ENCODE data around the gene AGPAT1.

DNA sequence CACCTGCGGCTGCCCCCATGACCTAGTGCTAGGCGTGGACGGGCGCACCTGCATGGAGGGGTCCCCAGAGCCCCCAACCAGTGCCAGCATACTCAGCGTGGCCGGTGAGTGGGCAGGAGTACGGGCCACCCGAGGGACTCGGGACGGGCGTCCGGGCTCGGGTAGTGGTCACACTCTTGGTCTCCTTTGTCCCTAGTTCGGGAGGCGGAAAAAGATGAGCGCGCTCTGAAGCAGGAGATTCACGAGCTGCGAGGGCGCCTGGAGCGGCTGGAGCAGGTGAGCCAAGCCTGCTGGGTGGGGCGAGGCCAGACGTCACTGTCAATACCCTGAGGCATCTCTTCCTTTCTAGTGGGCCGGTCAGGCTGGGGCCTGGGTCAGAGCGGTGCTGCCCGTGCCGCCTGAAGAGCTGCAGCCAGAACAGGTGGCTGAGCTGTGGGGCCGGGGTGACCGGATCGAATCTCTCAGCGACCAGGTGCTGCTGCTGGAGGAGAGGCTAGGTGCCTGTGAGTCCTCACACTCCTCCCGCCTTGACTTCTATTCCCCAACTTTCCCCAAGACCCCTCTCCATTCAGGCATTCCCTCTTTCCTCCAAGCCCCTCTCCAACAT is 8.6 kb downstream of the AGPAT1 start:
- TF ChIP-seq TP53 (CRISPR knock-in tag; IDR thresholded peaks at IDR 0.05) (no peak), RFX5 (IDR thresholded peaks at IDR 0.05) (no peak)
